GM23248 (cell line): Measurements from ENCODE around the gene TWF2.

ENCODE experiments used
- EZH2 ChIP-seq: fragments of 200-600 bp; sonication (generic); IDR thresholded peaks from 2 replicates; pipeline ENCODE4 v1.6.1; 2018; ENCODE audit warnings: antibody characterized with exemption, mild to moderate bottlenecking; ENCODE audit not compliant: insufficient read depth, poor library complexity, severe bottlenecking
- EZH2phosphoT487 ChIP-seq: fragments of 200-600 bp; sonication (generic); IDR thresholded peaks from 2 replicates; pipeline ENCODE4 v1.6.1; 2018; ENCODE audit warnings: antibody characterized with exemption, moderate library complexity, mild to moderate bottlenecking, low read depth; ENCODE audit not compliant: insufficient read depth

- TF ChIP-seq EZH2phosphoT487 (no peak), EZH2 (no peak)
These were observed 44.3 kb upstream of the TWF2 start for GRCh38 chr3:52283306-52283705.
